Natural killer cell treated with Interleukin-12 subunit alpha and Interleukin-12 subunit beta and Interleukin-15 and Interleukin-18, amount 100 ng/mL, for 72 hours (primary cell): Measurements from ENCODE around the gene MED26. TPM values are rescaled to one million over a fixed set of nuclear protein-coding genes. Genes with fewer than 3 reads are reported as not detected.
"Not testable (repeated sequence)": the region's sequence is repeated elsewhere in the genome, so short reads cannot be mapped to it uniquely, and the experiment has no call there.

Experiments used
- ATAC-seq, 2 donors: fragments of 150-1000 bp; cut with Tn5 transposase in 1 of 2; sonication (Bioruptor Pico), chemical (Tn5 transposase) in 1 of 2; 2 replicates each; pipeline ENCODE4 v1.10.0; 2021
- DNase-seq: peaks from one replicate; pipeline ENCODE4 v3.0.0; 2022; ENCODE audit warnings: low spot score
- H3K27ac Mint-ChIP-seq, 2 donors: 1 replicate in 1 of 2; 2 replicates in 1 of 2; pipeline ENCODE4 v1.8.0; 2022; ENCODE audit warnings: mixed read lengths in 2 of 2, mild to moderate bottlenecking in 1 of 2, moderate library complexity in 1 of 2
- H3K27me3 Mint-ChIP-seq, 2 donors: 1 replicate in 1 of 2; 2 replicates in 1 of 2; pipeline ENCODE4 v1.8.0; 2022; ENCODE audit warnings: mixed read lengths in 2 of 2
- H3K36me3 Mint-ChIP-seq: one replicate; pipeline ENCODE4 v1.8.0; 2022; ENCODE audit warnings: mixed read lengths
- H3K4me1 Mint-ChIP-seq, 2 donors: 1 replicate in 1 of 2; 2 replicates in 1 of 2; pipeline ENCODE4 v1.8.0; 2022; ENCODE audit warnings: low read depth in 2 of 2, mixed read lengths in 2 of 2, mild to moderate bottlenecking in 1 of 2
- H3K4me3 Mint-ChIP-seq: one replicate; pipeline ENCODE4 v1.8.0; 2022; ENCODE audit warnings: mixed read lengths
- H3K9me3 Mint-ChIP-seq: 2 replicates; pipeline ENCODE4 v1.8.0; 2022; ENCODE audit warnings: mixed read lengths
- total RNA-seq, 2 donors: library from RNA; stranded (reverse); gene quantifications; one replicate each; pipeline ENCODE4 v1.2.3, GENCODE V29; 2022

MED26 gene
- 10 to 100 TPM; 15.5 to 28.1 TPM for total RNA-seq

DNA sequence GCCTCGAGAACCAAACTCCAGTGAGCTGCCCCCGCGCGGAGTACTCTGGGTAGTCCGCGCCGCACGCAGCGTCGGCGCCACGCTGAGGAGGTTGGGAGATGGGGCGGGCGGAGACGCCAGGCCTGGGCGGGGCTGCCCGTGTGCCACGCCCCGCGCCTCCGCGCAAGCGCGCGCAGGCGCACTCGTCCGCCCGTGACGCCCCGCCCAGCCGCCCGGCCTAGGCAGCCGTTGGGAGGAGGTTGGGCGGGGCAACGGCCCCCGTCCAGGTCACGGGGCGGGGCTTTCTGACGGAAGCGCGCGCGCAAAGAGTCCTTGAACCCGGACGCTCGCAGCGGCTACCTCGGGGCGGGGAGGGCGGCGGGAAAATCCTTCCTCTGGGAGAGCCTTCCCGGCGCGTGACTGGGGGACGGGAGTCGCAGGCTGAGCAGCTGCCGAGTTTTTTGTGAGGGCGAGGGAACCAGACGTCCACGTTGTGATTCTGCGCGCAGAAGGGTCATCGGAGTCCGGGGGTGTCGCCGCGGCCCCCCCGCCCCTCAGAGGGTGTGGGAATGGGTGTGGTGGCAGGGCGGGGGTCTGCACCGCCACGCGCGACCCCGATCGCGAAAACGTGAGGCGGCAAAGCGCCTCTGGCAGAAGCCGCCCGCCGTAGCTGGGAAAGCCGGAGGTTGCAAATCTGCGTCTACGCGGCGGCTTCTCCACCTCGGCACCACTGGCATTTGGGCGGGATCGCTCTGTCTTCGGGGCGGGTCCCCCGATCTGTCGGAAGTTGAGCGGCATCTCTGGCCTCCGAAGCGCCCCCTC is at the start of gene MED26:
Gene MED26 (minus strand): TSS at position 22 of the 801 bp plus-strand sequence. CDS start 261 bp downstream, outside the sequence.
- ATAC-seq: peak; percentile 98
- H3K4me1 Mint-ChIP-seq: peaks cover 34% of the 10 kb centered on the region in 2 donors

GRCh38 chr19:16677055-16677454 is 49.1 kb upstream of the MED26 start:
- Mint-ChIP-seq H3K4me1 (no peaks in the 10 kb centered on the region), H3K4me3 (no peak overlapping the region), H3K27me3 (no peaks in the 10 kb centered on the region), H3K9me3 (peaks cover 9% of the 10 kb centered on the region), H3K27ac (no peak overlapping the region), H3K36me3 (no peaks in the 10 kb centered on the region)
- no peak for DNase-seq
- no peak for ATAC-seq

More for the DNA sequence above, at the start of gene MED26:
- H3K36me3 Mint-ChIP-seq: no peaks in the 10 kb centered on the region
- DNase-seq: peak; percentile 97
- no peaks in the 10 kb centered on the region for H3K27me3 Mint-ChIP-seq
- peak within 1 kb of the TSS; percentile 85 to 92 for H3K27ac Mint-ChIP-seq
- peak within 1 kb of the TSS; percentile 92 for H3K4me3 Mint-ChIP-seq
- H3K9me3 Mint-ChIP-seq: no peaks in the 10 kb centered on the region

DNA sequence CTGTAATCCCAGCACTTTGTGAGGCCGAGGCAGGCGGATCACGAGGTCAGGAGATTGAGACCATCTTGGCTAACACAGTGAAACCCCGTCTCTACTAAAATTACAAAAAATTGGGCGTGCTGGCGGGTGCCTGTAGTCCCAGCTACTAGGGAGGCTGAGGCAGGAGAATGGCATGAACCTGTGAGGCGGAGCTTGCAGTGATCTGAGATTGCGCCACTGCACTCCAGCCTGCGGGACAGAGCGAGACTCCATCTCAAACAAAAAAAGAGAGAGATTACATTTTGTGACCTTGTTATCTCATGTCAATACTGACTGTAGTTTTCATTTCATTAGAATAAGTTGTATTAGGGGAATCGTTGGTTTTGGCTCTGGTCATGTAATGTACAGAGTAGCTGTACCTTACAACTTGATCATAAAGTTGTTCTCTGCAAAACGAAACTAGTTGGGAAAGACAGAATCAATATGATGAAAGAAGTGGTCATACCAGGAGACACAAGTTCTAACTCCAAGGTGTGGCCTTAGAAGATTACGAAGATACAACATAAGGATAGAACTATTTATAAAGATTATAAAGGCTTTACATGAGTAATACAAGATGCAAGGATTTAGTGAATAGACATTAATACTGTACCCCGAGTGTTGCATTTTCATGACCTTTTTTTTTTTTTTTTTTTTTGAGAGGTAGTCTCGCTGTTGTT is 48.2 kb upstream of the MED26 start:
- Mint-ChIP-seq H3K4me1 (no peaks in the 10 kb centered on the region), H3K4me3 (no peak overlapping the region), H3K27ac (no peak overlapping the region), H3K36me3 (no peaks in the 10 kb centered on the region), H3K27me3 (no peaks in the 10 kb centered on the region), H3K9me3 (peaks cover 4% of the 10 kb centered on the region)
- no peak for ATAC-seq
- no peak for DNase-seq

DNA sequence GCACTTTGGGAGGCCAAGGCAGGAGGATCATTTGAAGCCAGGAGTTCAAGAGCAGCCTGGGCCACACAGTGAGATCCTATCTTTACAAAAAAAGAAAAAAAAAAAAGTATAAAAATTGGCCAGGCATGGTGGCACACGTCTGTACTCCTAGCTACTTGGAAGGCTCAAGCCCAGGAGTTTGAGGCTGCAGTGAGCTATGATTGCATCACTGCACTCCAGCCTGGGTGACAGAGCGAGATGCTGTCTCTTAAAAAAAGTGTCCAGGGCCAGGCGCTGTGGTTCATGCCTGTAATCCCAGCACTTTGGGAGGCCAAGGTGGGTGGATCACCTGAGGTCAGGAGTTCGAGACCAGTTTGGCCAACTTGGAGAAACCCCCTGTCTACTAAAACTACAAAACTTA is 45.8 kb upstream of the MED26 start:
- DNase-seq, H3K4me3 Mint-ChIP-seq, ATAC-seq, H3K27me3 Mint-ChIP-seq, H3K27ac Mint-ChIP-seq, H3K9me3 Mint-ChIP-seq, H3K4me1 Mint-ChIP-seq, H3K36me3 Mint-ChIP-seq: not testable (repeated sequence)

DNA sequence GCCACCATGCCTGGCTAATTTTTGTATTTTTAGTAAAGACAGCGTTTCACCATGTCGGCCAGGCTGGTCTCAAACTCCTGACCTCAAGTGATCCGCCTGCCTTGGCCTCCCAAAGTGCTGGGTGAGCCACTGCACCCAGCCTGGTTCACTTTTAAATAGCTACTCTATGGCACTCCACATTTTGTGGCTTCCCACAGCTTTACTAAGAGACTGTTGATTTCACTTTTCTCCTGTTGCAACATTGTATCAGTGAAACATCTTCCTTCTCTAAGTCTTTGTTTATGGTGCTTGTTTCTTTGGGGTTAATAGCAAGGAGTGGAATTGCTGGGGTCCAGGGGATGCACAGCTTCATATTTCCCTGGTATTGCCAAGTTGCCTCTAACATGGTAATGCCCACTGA is 45.2 kb upstream of the MED26 start:
- no peaks in the 10 kb centered on the region for H3K4me1 Mint-ChIP-seq
- DNase-seq (no peak), ATAC-seq (no peak)
- H3K27me3 Mint-ChIP-seq: no peaks in the 10 kb centered on the region
- H3K36me3 Mint-ChIP-seq: no peaks in the 10 kb centered on the region
- H3K9me3 Mint-ChIP-seq: no peaks in the 10 kb centered on the region
- H3K27ac Mint-ChIP-seq: no peak overlapping the region
- no peak overlapping the region for H3K4me3 Mint-ChIP-seq

DNA sequence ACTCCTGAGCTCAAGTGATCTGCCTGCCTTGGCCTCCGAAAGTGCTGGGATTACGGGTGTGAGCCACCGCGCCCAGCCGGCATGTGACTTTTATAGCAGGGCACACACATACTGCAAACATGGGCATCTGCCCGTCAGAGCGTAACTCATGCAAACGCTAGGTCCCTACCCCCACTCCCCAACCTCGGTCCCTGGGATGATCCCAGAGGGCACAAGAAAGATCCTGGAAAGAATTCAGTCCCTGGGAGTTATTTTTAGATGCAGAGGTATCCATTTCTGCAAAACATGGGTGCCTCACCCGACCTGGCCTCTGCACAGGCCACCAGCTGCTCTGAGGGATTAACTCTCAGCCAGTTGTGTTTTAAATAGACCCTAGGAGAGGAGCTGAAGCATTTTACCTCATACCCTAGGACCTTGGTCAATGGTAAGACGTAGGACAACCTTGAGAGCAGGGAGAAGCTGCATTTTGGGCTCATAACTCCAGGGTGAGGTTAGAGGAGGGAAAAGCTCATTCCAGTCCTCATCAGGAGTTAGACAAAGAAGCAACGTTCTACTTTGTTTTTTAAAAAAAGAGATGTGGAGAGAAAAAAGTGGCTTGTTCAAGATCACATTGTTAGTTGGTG is 43.8 kb upstream of the MED26 start:
- Mint-ChIP-seq H3K36me3 (no peaks in the 10 kb centered on the region), H3K27ac (no peak overlapping the region), H3K27me3 (no peaks in the 10 kb centered on the region), H3K4me1 (no peaks in the 10 kb centered on the region), H3K4me3 (no peak overlapping the region), H3K9me3 (no peaks in the 10 kb centered on the region)
- DNase-seq (no peak), ATAC-seq (no peak)

GRCh38 chr19:16670291-16670690 is 42.3 kb upstream of the MED26 start:
- H3K27me3 Mint-ChIP-seq: no peaks in the 10 kb centered on the region
- H3K4me1 Mint-ChIP-seq: no peaks in the 10 kb centered on the region
- no peak overlapping the region for H3K4me3 Mint-ChIP-seq
- DNase-seq: no peak
- ATAC-seq: no peak
- H3K9me3 Mint-ChIP-seq: no peaks in the 10 kb centered on the region
- no peaks in the 10 kb centered on the region for H3K36me3 Mint-ChIP-seq
- H3K27ac Mint-ChIP-seq: no peak overlapping the region

DNA sequence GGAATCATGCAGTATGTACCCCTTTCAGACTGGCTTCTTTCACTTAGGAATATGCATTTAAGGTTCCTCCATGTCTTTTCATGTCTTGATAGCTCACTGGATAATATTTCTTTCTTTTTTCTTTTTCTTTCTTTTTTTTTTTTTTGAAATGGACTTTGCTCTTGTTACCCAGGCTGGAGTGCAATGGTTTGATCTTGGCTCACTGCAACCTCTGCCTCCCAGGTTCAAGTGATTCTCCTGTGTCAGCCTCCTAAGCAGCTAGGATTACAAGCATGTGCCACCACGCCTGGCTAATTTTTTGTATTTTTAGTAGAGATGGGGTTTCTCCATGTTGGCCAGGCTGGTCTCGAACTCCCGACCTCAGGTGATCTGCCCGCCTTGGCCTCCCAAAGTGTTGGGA is 40.7 kb upstream of the MED26 start:
- not testable (repeated sequence) for H3K27ac Mint-ChIP-seq, H3K9me3 Mint-ChIP-seq, H3K27me3 Mint-ChIP-seq, H3K4me3 Mint-ChIP-seq, H3K4me1 Mint-ChIP-seq, H3K36me3 Mint-ChIP-seq, DNase-seq, ATAC-seq

DNA sequence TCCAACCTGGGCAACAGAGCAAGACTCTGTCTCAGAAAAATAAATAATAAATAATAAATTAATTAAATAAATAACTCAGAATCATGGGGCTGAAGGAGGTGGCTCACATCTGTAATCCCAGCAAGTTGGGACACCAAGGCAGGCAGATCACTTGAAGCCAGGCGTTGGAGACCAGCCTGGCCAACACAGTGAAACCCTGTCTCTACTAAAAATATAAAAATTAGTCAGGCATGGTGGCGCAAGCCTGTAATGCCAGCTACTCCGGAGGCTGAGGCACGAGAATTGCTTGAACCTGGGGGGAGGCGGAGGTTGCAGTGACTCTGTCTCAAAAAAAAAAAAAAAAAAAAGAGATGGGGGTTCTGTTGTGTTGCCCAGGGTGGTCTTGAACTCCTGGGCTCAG is 40.2 kb upstream of the MED26 start:
- Mint-ChIP-seq H3K27ac (no peak overlapping the region), H3K4me3 (no peak overlapping the region), H3K36me3 (no peaks in the 10 kb centered on the region), H3K4me1 (peaks cover 0 to 4% of the 10 kb centered on the region in 2 donors), H3K27me3 (no peaks in the 10 kb centered on the region), H3K9me3 (no peaks in the 10 kb centered on the region)
- DNase-seq (no peak), ATAC-seq (no peak)

- Mint-ChIP-seq H3K4me3 (peak overlapping the region; percentile 69), H3K36me3 (peaks cover 5% of the 10 kb centered on the region), H3K27ac (no peak overlapping the region), H3K4me1 (peaks cover 18 to 25% of the 10 kb centered on the region in 2 donors), H3K9me3 (no peaks in the 10 kb centered on the region), H3K27me3 (no peaks in the 10 kb centered on the region)
- peak; percentile 62 for DNase-seq
- ATAC-seq: no peak
Observed at GRCh38 chr19:16661480-16662034, 33.6 kb upstream of the MED26 start.

- Mint-ChIP-seq H3K27me3 (no peaks in the 10 kb centered on the region), H3K4me3 (peak within 1 kb of the TSS; percentile 89), H3K27ac (peak within 1 kb of the TSS; percentile 81 to 98), H3K36me3 (peaks cover 5% of the 10 kb centered on the region), H3K9me3 (no peaks in the 10 kb centered on the region), H3K4me1 (peaks cover 18 to 30% of the 10 kb centered on the region in 2 donors)
- ATAC-seq: peak; percentile 29 to 48
- peak; percentile 79 for DNase-seq
Observed at GRCh38 chr19:16660763-16661479, 32.9 kb upstream of the MED26 start, which contains the start of gene TMEM38A. TSS of gene TMEM38A (plus strand) at chr19:16661139. CDS start at chr19:16661218, 79 bp downstream.

GRCh38 chr19:16659832-16660708 is 32.1 kb upstream of the MED26 start, which contains the start of gene SMIM7:
TSS of gene SMIM7 (minus strand) at chr19:16660144. CDS start at chr19:16660110, 34 bp downstream.
- Mint-ChIP-seq H3K27me3 (no peaks in the 10 kb centered on the region), H3K9me3 (no peaks in the 10 kb centered on the region), H3K4me3 (peak within 1 kb of the TSS; percentile 89), H3K4me1 (peaks cover 18 to 31% of the 10 kb centered on the region in 2 donors), H3K36me3 (peaks cover 5% of the 10 kb centered on the region), H3K27ac (peak within 1 kb of the TSS; percentile 81 to 98)
- ATAC-seq (peak; percentile 98 to 99), DNase-seq (peak; percentile 99)
